ENCODE data around the gene EEFSEC. TPM values are rescaled to one million over a fixed set of nuclear protein-coding genes. Genes with fewer than 3 reads are reported as not detected.

Gene EEFSEC
- total RNA-seq, 1 experiment from 2014 or later: 21.3 TPM

- TF ChIP-seq EZH2 (IDR thresholded peaks at IDR 0.05; ENCODE audit: low read depth) (no peak), CTCF (conservative IDR thresholded peaks at IDR 0.05) (no peak)
- no TSS peak for BruUV-seq (replicated peaks)
These were observed 52.4 kb downstream of the EEFSEC start for GRCh38 chr3:128205558-128206145.

GRCh38 chr3:128207951-128208350, 54.7 kb downstream of the EEFSEC start:
- no peaks in the 10 kb centered on the region for H3F3A ChIP-seq (ENCODE audit: insufficient read depth, low read depth)
- no peaks in the 10 kb centered on the region for H3K9me2 ChIP-seq (ENCODE audit: insufficient read depth)
- H3K36me3 ChIP-seq (ENCODE audit: low read depth): no peaks in the 10 kb centered on the region
- no peak overlapping the region for H3K4me2 ChIP-seq
- BruUV-seq (replicated peaks): no TSS peak
- 0 out of 2 replicates have a peak, but pooled peaks cover 3% of the 10 kb centered on the region for H3K79me2 ChIP-seq (ENCODE audit: low read depth)
- H4K20me1 ChIP-seq (ENCODE audit: insufficient read depth): peaks cover 3% of the 10 kb centered on the region; the same call in 1 of the 2 replicates
- no peak for DNase-seq
- 0 out of 2 replicates have a peak, but pooled peaks cover under 1% of the 10 kb centered on the region for H3K9me3 ChIP-seq (ENCODE audit: insufficient read depth, low read depth)
- ChIA-PET CTCF (no interaction called here), POLR2A (ENCODE audit: unreplicated experiment) (no interaction called here)
- H3K4me1 ChIP-seq (replicated peaks; ENCODE audit: insufficient read depth): no peaks in the 10 kb centered on the region
- no peak for TF ChIP-seq EZH2 (IDR thresholded peaks at IDR 0.05; ENCODE audit: low read depth)
- TF ChIP-seq CTCF (conservative IDR thresholded peaks at IDR 0.05): no peak
- no peaks in the 10 kb centered on the region for H3K27me3 ChIP-seq (ENCODE audit: insufficient read depth, low read depth)
- no peak overlapping the region for H3K27ac ChIP-seq
- H2AFZ ChIP-seq: no peak overlapping the region
- intact Hi-C loops (cut with micrococcal nuclease; ENCODE audit: unreplicated experiment): no loop called here
- no peak overlapping the region for H3K4me3 ChIP-seq

More at GRCh38 chr3:128205558-128206145, 52.4 kb downstream of the EEFSEC start:
- Histone ChIP-seq H3K27ac (no peak overlapping the region), H3K4me2 (no peak overlapping the region), H4K20me1 (ENCODE audit: insufficient read depth) (peaks cover 3% of the 10 kb centered on the region; the same call in 1 of the 2 replicates), H3K4me1 (replicated peaks; ENCODE audit: insufficient read depth) (no peaks in the 10 kb centered on the region), H3F3A (ENCODE audit: insufficient read depth, low read depth) (no peaks in the 10 kb centered on the region), H3K36me3 (ENCODE audit: low read depth) (no peaks in the 10 kb centered on the region), H2AFZ (no peak overlapping the region), H3K4me3 (no peak overlapping the region), H3K9me3 (ENCODE audit: insufficient read depth, low read depth) (peaks cover 5% of the 10 kb centered on the region; the same call in 1 of the 2 replicates), H3K9me2 (ENCODE audit: insufficient read depth) (no peaks in the 10 kb centered on the region), H3K79me2 (ENCODE audit: low read depth) (0 out of 2 replicates have a peak, but pooled peaks cover 3% of the 10 kb centered on the region), H3K27me3 (ENCODE audit: insufficient read depth, low read depth) (no peaks in the 10 kb centered on the region)
- intact Hi-C loops (cut with micrococcal nuclease; ENCODE audit: unreplicated experiment): no loop called here
- ChIA-PET CTCF (no interaction called here), POLR2A (ENCODE audit: unreplicated experiment) (no interaction called here)
- DNase-seq: no peak

- Histone ChIP-seq H3K4me1 (replicated peaks; ENCODE audit: insufficient read depth) (no peaks in the 10 kb centered on the region), H3K4me2 (no peak overlapping the region), H3K9me2 (ENCODE audit: insufficient read depth) (no peaks in the 10 kb centered on the region), H4K20me1 (ENCODE audit: insufficient read depth) (peaks cover 2% of the 10 kb centered on the region; the same call in 1 of the 2 replicates), H3K36me3 (ENCODE audit: low read depth) (no peaks in the 10 kb centered on the region), H3K27me3 (ENCODE audit: insufficient read depth, low read depth) (no peaks in the 10 kb centered on the region), H3K27ac (no peak overlapping the region), H3K9me3 (ENCODE audit: insufficient read depth, low read depth) (no peaks in the 10 kb centered on the region), H3F3A (ENCODE audit: insufficient read depth, low read depth) (no peaks in the 10 kb centered on the region), H2AFZ (no peak overlapping the region), H3K4me3 (no peak overlapping the region), H3K79me2 (ENCODE audit: low read depth) (0 out of 2 replicates have a peak, but pooled peaks cover 6% of the 10 kb centered on the region)
- TF ChIP-seq EZH2 (IDR thresholded peaks at IDR 0.05; ENCODE audit: low read depth): no peak
- intact Hi-C loops (cut with micrococcal nuclease; ENCODE audit: unreplicated experiment): no loop called here
- POLR2A ChIA-PET (ENCODE audit: unreplicated experiment): no interaction called here
- CTCF ChIA-PET: no interaction called here
- no peak for DNase-seq
- BruUV-seq (replicated peaks): no TSS peak
These were observed 57.4 kb downstream of the EEFSEC start for GRCh38 chr3:128210711-128211110.

- Histone ChIP-seq H3K36me3 (ENCODE audit: low read depth) (no peaks in the 10 kb centered on the region), H3K4me1 (replicated peaks; ENCODE audit: insufficient read depth) (peaks cover 16% of the 10 kb centered on the region), H3K9me3 (ENCODE audit: insufficient read depth, low read depth) (no peaks in the 10 kb centered on the region), H3F3A (ENCODE audit: insufficient read depth, low read depth) (no peaks in the 10 kb centered on the region), H3K9me2 (ENCODE audit: insufficient read depth) (no peaks in the 10 kb centered on the region), H3K4me3 (no peak overlapping the region), H3K79me2 (ENCODE audit: low read depth) (0 out of 2 replicates have a peak, but pooled peaks cover 6% of the 10 kb centered on the region), H3K27ac (no peak overlapping the region), H3K4me2 (no peak overlapping the region), H4K20me1 (ENCODE audit: insufficient read depth) (no peaks in the 10 kb centered on the region), H3K27me3 (ENCODE audit: insufficient read depth, low read depth) (no peaks in the 10 kb centered on the region), H2AFZ (no peak overlapping the region)
- intact Hi-C loops (cut with micrococcal nuclease; ENCODE audit: unreplicated experiment): no loop called here
- no peak for TF ChIP-seq CTCF (conservative IDR thresholded peaks at IDR 0.05)
- no peak for TF ChIP-seq EZH2 (IDR thresholded peaks at IDR 0.05; ENCODE audit: low read depth)
- no peak for DNase-seq
- ChIA-PET CTCF (no interaction called here), POLR2A (ENCODE audit: unreplicated experiment) (no interaction called here)
- no TSS peak for BruUV-seq (replicated peaks)
These were observed 60.8 kb downstream of the EEFSEC start for GRCh38 chr3:128214056-128214455.
